Smooth muscle cell (in vitro differentiated cells): ENCODE measurements around the gene ERGIC1. TPM values are rescaled to one million over a fixed set of nuclear protein-coding genes. Genes with fewer than 3 reads are reported as not detected.
A peak's percentile ranks its signal among the peaks of the same experiment; 100 is the strongest.

Experiments
- DNase-seq: peaks from one replicate; lab custom pipeline; 2025; ENCODE audit not compliant: unreplicated experiment; lab: John Stamatoyannopoulos, UW
- H2AFZ ChIP-seq: fragments of 200-600 bp; sonication (generic); 2 replicates; pipeline ENCODE4 v1.6.0; 2016; ENCODE audit warnings: antibody characterized with exemption, low read depth, mild to moderate bottlenecking
- H3F3A ChIP-seq: fragments of 200-600 bp; sonication (generic); 2 replicates; pipeline ENCODE4 v1.6.0; 2017; ENCODE audit warnings: antibody characterized with exemption, low read depth
- H3K27ac ChIP-seq: fragments of 200-600 bp; sonication (generic); 2 replicates; pipeline ENCODE4 v1.5.1; 2016; ENCODE audit warnings: low read depth, mild to moderate bottlenecking
- H3K27me3 ChIP-seq: fragments of 200-600 bp; sonication (generic); 2 replicates; pipeline ENCODE4 v1.6.1; 2016; ENCODE audit warnings: low read depth, mild to moderate bottlenecking
- H3K36me3 ChIP-seq: fragments of 200-600 bp; sonication (generic); 2 replicates; pipeline ENCODE4 v1.5.1; 2016; ENCODE audit warnings: low read depth
- H3K4me1 ChIP-seq: fragments of 200-600 bp; sonication (generic); 2 replicates; pipeline ENCODE4 v1.5.1; 2016; ENCODE audit warnings: low read depth
- H3K4me2 ChIP-seq: fragments of 200-600 bp; sonication (generic); 2 replicates; pipeline ENCODE4 v1.6.0; 2016; ENCODE audit warnings: mild to moderate bottlenecking
- H3K4me3 ChIP-seq: fragments of 200-600 bp; sonication (generic); 2 replicates; pipeline ENCODE4 v1.5.1; 2016; ENCODE audit warnings: mild to moderate bottlenecking
- H3K79me2 ChIP-seq: fragments of 200-600 bp; sonication (generic); 2 replicates; pipeline ENCODE4 v1.6.0; 2016; ENCODE audit warnings: low read depth, mild to moderate bottlenecking
- H3K9ac ChIP-seq: fragments of 200-600 bp; sonication (generic); 2 replicates; pipeline ENCODE4 v1.6.0; 2016; ENCODE audit warnings: low read depth
- H3K9me3 ChIP-seq: fragments of 200-600 bp; sonication (generic); replicated peaks from 2 replicates; pipeline ENCODE4 v1.5.1; 2016; ENCODE audit warnings: low read depth
- H4K20me1 ChIP-seq: fragments of 200-600 bp; sonication (generic); 2 replicates; pipeline ENCODE4 v1.6.0; 2016; ENCODE audit warnings: low read depth
- WGBS: methylation state at CpG from one replicate; pipeline ENCODE4 v1.1.7; 2016; ENCODE audit warnings: low lambda C conversion rate; 5-methylcytosine and 5-hydroxymethylcytosine counted together
- polyA plus RNA-seq: library from polyadenylated mRNA; unstranded; fragments of >200 nt; fragmentation: Nextera tagmentation; extraction: Ambion mirVana; gene quantifications from 2 replicates; pipeline ENCODE4 v1.2.1, GENCODE V29; 2016
- total RNA-seq: library from RNA; depleted of rRNA; stranded (reverse); fragments of >200 nt; gene quantifications from 2 replicates; pipeline ENCODE4 v1.2.3, GENCODE V29; 2014
- TF ChIP-seq, protein P1 (sequence below): fragments of 200-600 bp; sonication (generic); IDR thresholded peaks from 2 replicates; pipeline ENCODE4 v1.5.1; 2017; ENCODE audit warnings: borderline replicate concordance, mild to moderate bottlenecking, antibody characterized with exemption; ENCODE audit not compliant: insufficient read depth, poor library complexity, severe bottlenecking

ERGIC1 gene
- total and polyA plus RNA-seq, 2 experiments from 2014 or later: 38.2 to 140 TPM

DNA sequence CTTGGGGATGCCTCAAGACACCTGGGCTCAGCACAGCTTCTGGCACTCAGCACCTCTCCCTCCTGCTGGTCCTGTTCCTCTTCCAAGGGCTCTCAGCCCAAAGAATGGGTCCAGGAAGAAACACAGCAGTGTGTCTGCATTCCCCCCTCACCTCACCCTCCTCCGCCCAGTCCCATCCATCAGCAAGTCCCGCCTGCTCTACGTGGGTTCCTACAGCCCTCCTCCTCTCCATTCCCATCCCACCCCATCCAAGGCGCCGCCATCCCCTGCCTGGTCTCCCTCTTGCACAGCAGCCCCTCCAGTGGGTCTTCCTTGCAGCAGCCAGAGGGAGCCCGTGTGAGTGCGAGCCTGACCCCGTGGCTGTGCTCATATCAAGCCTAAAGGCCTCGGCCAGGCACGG lies 72.8 kb downstream of the ERGIC1 start:
- Histone ChIP-seq H3K9ac (peak overlapping the region; percentile 26), H3F3A (peaks cover 18% of the 10 kb centered on the region), H3K4me2 (no peak overlapping the region), H3K79me2 (no peaks in the 10 kb centered on the region), H3K4me3 (no peak overlapping the region), H3K27me3 (no peaks in the 10 kb centered on the region), H3K4me1 (peaks cover 35% of the 10 kb centered on the region), H2AFZ (no peak overlapping the region), H3K27ac (peak overlapping the region; percentile 98), H3K36me3 (no peaks in the 10 kb centered on the region), H3K9me3 (no peaks in the 10 kb centered on the region), H4K20me1 (no peaks in the 10 kb centered on the region)
- WGBS: 79% methylated on average over 10 of the region's 10 CpGs
- no peak for DNase-seq
- TF ChIP-seq, protein P1, sequence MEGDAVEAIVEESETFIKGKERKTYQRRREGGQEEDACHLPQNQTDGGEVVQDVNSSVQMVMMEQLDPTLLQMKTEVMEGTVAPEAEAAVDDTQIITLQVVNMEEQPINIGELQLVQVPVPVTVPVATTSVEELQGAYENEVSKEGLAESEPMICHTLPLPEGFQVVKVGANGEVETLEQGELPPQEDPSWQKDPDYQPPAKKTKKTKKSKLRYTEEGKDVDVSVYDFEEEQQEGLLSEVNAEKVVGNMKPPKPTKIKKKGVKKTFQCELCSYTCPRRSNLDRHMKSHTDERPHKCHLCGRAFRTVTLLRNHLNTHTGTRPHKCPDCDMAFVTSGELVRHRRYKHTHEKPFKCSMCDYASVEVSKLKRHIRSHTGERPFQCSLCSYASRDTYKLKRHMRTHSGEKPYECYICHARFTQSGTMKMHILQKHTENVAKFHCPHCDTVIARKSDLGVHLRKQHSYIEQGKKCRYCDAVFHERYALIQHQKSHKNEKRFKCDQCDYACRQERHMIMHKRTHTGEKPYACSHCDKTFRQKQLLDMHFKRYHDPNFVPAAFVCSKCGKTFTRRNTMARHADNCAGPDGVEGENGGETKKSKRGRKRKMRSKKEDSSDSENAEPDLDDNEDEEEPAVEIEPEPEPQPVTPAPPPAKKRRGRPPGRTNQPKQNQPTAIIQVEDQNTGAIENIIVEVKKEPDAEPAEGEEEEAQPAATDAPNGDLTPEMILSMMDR: no peak

DNA sequence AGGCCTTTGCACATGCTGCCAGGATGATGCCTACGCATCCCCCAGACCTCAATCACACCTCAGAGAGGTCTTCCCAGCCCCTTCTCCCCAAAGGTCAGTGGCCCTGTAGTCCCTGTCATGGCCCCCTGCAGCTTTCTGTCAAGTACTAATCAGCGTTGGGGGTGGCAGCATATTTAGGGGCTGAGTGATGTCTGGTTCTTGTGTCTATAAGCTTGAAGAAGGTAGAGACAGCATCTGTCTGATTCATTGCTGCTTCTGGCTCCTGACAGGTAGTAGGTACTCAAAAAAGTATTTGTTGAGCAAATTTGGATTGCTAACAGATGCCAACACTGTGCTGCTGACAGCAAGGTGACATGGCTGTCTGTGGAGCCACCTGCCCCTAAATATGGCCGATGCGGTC lies 73.6 kb downstream of the ERGIC1 start:
- no peak for DNase-seq
- H3K9me3 ChIP-seq: no peaks in the 10 kb centered on the region
- TF ChIP-seq, protein P1: no peak
- H3K9ac ChIP-seq: no peak overlapping the region
- H2AFZ ChIP-seq: no peak overlapping the region
- no peaks in the 10 kb centered on the region for H4K20me1 ChIP-seq
- H3F3A ChIP-seq: peaks cover 16% of the 10 kb centered on the region
- peaks cover 29% of the 10 kb centered on the region for H3K4me1 ChIP-seq
- H3K4me3 ChIP-seq: no peak overlapping the region
- H3K36me3 ChIP-seq: no peaks in the 10 kb centered on the region
- H3K27ac ChIP-seq: no peak overlapping the region
- no peaks in the 10 kb centered on the region for H3K79me2 ChIP-seq
- 97% methylated on average over 4 of the region's 4 CpGs for WGBS
- no peaks in the 10 kb centered on the region for H3K27me3 ChIP-seq
- H3K4me2 ChIP-seq: no peak overlapping the region

DNA sequence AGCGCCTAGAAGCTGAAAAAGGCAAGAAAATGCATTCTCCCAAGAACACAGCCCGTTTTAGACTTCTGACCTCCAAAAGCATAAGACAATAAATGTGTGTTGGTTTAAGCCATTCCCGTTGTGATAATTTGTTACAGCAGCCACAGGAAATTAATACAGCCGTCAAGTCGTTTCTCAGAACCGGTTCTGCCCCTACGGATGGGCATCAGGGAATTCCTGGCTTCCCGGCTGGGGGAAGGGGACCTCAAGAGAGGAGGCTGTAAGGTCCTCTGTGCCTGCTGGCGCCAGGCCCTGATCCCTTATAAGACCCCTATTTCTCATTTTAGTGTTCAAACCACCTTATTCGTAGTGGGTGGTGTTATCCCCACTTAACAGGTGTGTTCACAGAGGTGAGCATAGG lies 74.6 kb downstream of the ERGIC1 start:
- H3K79me2 ChIP-seq: no peaks in the 10 kb centered on the region
- H3K4me1 ChIP-seq: peaks cover 21% of the 10 kb centered on the region
- no peak overlapping the region for H3K9ac ChIP-seq
- no peak overlapping the region for H3K4me2 ChIP-seq
- TF ChIP-seq, protein P1: no peak
- H3F3A ChIP-seq: peaks cover 10% of the 10 kb centered on the region
- H3K4me3 ChIP-seq: no peak overlapping the region
- no peaks in the 10 kb centered on the region for H3K9me3 ChIP-seq
- H3K27ac ChIP-seq: no peak overlapping the region
- no peaks in the 10 kb centered on the region for H3K27me3 ChIP-seq
- 91% methylated on average over 10 of the region's 10 CpGs for WGBS
- no peaks in the 10 kb centered on the region for H4K20me1 ChIP-seq
- DNase-seq: no peak
- no peaks in the 10 kb centered on the region for H3K36me3 ChIP-seq
- no peak overlapping the region for H2AFZ ChIP-seq

DNA sequence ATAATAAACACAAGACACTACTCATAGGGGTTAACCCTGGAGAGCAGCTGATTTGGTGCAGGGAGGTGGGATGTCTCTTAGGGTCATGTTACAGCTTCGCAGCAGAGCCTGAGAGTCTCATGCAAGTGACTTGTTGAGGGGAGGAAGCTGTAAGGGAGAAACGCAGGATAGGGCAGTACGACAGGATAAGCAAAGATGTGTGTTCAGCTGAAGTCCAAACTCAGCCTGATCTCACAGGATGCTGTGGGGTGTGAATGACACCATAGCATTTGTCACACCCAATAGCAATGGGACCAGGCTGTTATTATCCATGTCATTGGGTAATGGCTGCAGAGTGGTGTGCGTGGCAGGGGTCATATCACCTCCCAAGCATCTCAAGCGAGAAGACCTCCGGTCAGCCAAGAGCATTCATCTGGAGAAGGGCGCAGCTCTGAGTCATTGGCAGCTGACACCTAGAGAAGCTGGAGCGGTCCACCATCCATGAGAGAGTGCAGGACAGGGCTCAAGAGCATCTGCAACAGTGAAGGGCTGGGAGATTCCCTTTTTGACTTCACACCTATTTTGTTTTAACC lies 76.0 kb downstream of the ERGIC1 start:
- no peaks in the 10 kb centered on the region for H3K36me3 ChIP-seq
- TF ChIP-seq, protein P1: no peak
- no peak overlapping the region for H3K27ac ChIP-seq
- H3F3A ChIP-seq: no peaks in the 10 kb centered on the region
- H4K20me1 ChIP-seq: no peaks in the 10 kb centered on the region
- H3K79me2 ChIP-seq: no peaks in the 10 kb centered on the region
- no peak overlapping the region for H2AFZ ChIP-seq
- no peak overlapping the region for H3K9ac ChIP-seq
- no peaks in the 10 kb centered on the region for H3K27me3 ChIP-seq
- no peak for DNase-seq
- H3K9me3 ChIP-seq: no peaks in the 10 kb centered on the region
- H3K4me2 ChIP-seq: no peak overlapping the region
- no peak overlapping the region for H3K4me3 ChIP-seq
- WGBS: 71% methylated on average over 8 of the region's 8 CpGs
- peaks cover 9% of the 10 kb centered on the region for H3K4me1 ChIP-seq
